HL-60 (cell line): ENCODE measurements around the gene ADAMTS2.

ENCODE experiments used
- SPI1 ChIP-seq: IDR thresholded peaks from 2 replicates; pipeline ENCODE4 v1.6.1; 2012; ENCODE audit warnings: low read depth, mild to moderate bottlenecking, borderline replicate concordance
- TF ChIP-seq, protein P1 (sequence below): IDR thresholded peaks from one replicate; pipeline ENCODE4 v1.5.1; 2011; ENCODE audit warnings: low read length, control low read depth, inconsistent platforms; ENCODE audit not compliant: insufficient read depth
- TF ChIP-seq, protein P2 (sequence below): IDR thresholded peaks from 2 replicates; pipeline ENCODE4 v1.6.1; 2012; ENCODE audit warnings: low read depth; ENCODE audit not compliant: insufficient replicate concordance

DNA sequence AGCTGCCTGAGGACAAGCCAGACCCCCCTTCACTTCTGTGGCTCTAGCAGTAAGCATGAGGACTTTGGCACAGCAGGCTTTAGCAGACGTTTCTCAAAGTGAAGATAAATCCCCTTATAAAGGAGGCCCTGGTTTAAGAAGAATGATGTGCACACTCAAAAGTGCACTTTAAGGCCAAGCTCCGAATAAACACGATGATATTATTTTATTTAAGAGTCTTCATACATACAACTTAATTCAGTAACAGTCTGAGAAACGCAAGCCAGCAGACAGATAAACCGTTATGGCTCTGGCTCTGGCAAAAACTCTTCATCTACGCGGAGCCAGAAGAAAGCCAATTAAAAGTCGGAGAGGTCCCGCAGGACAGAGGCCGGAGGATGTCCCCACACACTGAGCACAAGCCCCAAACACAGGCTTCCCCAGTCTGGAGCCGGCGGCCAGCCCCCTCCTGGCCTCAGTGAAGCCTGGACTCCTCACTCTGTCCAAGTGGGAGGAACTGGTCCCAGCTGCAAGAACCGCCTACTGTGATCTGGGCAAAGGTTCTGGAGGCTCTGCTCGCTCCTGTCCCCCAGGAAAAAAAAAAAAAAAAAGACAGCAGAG lies 44.6 kb downstream of the ADAMTS2 start:
- TF ChIP-seq, protein P1, sequence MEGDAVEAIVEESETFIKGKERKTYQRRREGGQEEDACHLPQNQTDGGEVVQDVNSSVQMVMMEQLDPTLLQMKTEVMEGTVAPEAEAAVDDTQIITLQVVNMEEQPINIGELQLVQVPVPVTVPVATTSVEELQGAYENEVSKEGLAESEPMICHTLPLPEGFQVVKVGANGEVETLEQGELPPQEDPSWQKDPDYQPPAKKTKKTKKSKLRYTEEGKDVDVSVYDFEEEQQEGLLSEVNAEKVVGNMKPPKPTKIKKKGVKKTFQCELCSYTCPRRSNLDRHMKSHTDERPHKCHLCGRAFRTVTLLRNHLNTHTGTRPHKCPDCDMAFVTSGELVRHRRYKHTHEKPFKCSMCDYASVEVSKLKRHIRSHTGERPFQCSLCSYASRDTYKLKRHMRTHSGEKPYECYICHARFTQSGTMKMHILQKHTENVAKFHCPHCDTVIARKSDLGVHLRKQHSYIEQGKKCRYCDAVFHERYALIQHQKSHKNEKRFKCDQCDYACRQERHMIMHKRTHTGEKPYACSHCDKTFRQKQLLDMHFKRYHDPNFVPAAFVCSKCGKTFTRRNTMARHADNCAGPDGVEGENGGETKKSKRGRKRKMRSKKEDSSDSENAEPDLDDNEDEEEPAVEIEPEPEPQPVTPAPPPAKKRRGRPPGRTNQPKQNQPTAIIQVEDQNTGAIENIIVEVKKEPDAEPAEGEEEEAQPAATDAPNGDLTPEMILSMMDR, result no peak
- TF ChIP-seq, protein P2, sequence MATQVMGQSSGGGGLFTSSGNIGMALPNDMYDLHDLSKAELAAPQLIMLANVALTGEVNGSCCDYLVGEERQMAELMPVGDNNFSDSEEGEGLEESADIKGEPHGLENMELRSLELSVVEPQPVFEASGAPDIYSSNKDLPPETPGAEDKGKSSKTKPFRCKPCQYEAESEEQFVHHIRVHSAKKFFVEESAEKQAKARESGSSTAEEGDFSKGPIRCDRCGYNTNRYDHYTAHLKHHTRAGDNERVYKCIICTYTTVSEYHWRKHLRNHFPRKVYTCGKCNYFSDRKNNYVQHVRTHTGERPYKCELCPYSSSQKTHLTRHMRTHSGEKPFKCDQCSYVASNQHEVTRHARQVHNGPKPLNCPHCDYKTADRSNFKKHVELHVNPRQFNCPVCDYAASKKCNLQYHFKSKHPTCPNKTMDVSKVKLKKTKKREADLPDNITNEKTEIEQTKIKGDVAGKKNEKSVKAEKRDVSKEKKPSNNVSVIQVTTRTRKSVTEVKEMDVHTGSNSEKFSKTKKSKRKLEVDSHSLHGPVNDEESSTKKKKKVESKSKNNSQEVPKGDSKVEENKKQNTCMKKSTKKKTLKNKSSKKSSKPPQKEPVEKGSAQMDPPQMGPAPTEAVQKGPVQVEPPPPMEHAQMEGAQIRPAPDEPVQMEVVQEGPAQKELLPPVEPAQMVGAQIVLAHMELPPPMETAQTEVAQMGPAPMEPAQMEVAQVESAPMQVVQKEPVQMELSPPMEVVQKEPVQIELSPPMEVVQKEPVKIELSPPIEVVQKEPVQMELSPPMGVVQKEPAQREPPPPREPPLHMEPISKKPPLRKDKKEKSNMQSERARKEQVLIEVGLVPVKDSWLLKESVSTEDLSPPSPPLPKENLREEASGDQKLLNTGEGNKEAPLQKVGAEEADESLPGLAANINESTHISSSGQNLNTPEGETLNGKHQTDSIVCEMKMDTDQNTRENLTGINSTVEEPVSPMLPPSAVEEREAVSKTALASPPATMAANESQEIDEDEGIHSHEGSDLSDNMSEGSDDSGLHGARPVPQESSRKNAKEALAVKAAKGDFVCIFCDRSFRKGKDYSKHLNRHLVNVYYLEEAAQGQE, result no peak
- TF ChIP-seq SPI1, result no peak
